Heart right ventricle (tissue), 16 donors: ENCODE data around the gene STYX. TPM values are rescaled to one million over a fixed set of nuclear protein-coding genes. Genes with fewer than 3 reads are reported as not detected.

Source experiments
- ATAC-seq, 8 donors: fragments of 200-7000 bp; cut with Tn5 transposase; one replicate each; pipeline ENCODE4 v1.9.1; 2020; ENCODE audit warnings: mild to moderate bottlenecking in 8 of 8, moderate library complexity in 8 of 8, moderate number of reproducible peaks in 1 of 8
- DNase-seq, 2 donors: peaks; one replicate each; pipeline ENCODE4 v3.0.0-alpha.2; 2020
- H3K27ac ChIP-seq, 10 donors: fragments of 200-600 bp; sonication (generic) in 2 of 10; one replicate each; pipeline versions ENCODE4 v1.5.0 to v1.8.0; 2020 to 2022; ENCODE audit warnings: mild to moderate bottlenecking in 3 of 10
- H3K27me3 ChIP-seq, 7 donors: fragments of 200-600 bp; one replicate each; pipeline ENCODE4 v1.8.0; 2021 to 2022; ENCODE audit warnings: mild to moderate bottlenecking in 2 of 7
- H3K36me3 ChIP-seq, 9 donors: fragments of 200-600 bp; sonication (generic) in 1 of 9; one replicate each; pipeline versions ENCODE4 v1.5.0 to v1.8.0; 2020 to 2022; ENCODE audit warnings: mild to moderate bottlenecking in 2 of 9
- H3K4me1 ChIP-seq, 9 donors: fragments of 200-600 bp; sonication (generic) in 1 of 9; one replicate each; pipeline versions ENCODE4 v1.5.0 to v1.8.0; 2020 to 2022; ENCODE audit warnings: mild to moderate bottlenecking in 4 of 9
- H3K4me3 ChIP-seq, 10 donors: fragments of 200-600 bp; sonication (generic) in 2 of 10; one replicate each; pipeline versions ENCODE4 v1.5.0 to v1.8.0; 2020 to 2022; ENCODE audit warnings: mild to moderate bottlenecking in 7 of 10, moderate library complexity in 2 of 10
- H3K9me3 ChIP-seq, 11 donors: fragments of 200-600 bp in 10 of 11; sonication (generic) in 2 of 11; one replicate each; pipeline versions ENCODE4 v1.5.0 to v1.8.0; 2013 to 2022; ENCODE audit warnings: mild to moderate bottlenecking in 2 of 11, control low read depth in 1 of 11, moderate library complexity in 1 of 11
- CTCF ChIP-seq, 9 donors: fragments of 200-600 bp; sonication (generic) in 2 of 9; IDR thresholded peaks; one replicate each; pipeline versions ENCODE4 v1.5.0 to v1.8.0; 2021 to 2022; ENCODE audit warnings: antibody characterized with exemption in 9 of 9, mild to moderate bottlenecking in 5 of 9, moderate library complexity in 1 of 9
- WGBS, 2 donors: extraction: QIAGEN DNeasy Blood & Tissue Kit; methylation state at CpG; one replicate each; pipeline ENCODE4 v1.1.7; 2013; ENCODE audit warnings: inconsistent platforms in 1 of 2; 5-methylcytosine and 5-hydroxymethylcytosine counted together
- intact Hi-C, 10 donors: fragments of 100-400 bp; cut with DNase I; formaldehyde crosslinking; loops; one replicate each; pipeline versions ENCODE4 v1.11.1 to v1.14.2; 2022
- polyA plus RNA-seq, 2 donors: library from polyadenylated mRNA; stranded (reverse); fragments of 200-250 nt; gene quantifications; one replicate each; pipeline ENCODE4 v1.2.3, GENCODE V29; 2013
- total RNA-seq, 10 donors: library from RNA; stranded (reverse); fragmentation: NEBNext Ultra II Directional in 3 of 10; extraction: Animal tissue kit (Norgen Biotek cat#: 25700) in 3 of 10; gene quantifications; one replicate each; pipeline versions ENCODE4 v1.2.1 to v1.2.4, GENCODE V29; 2021 to 2023
- donor health status: Arrhythmogenic right ventricular cardiomyopathy.
- donor health status: ischemic (EF 13 %, LVEDD 7.1; RV severe dilation, severe dysfunction).
- donor health status: healthy with polysubstance abuse.
- donor health status: DM: no; HTN: yes; CAD: no.
- donor health status: DM: no; HTN: no; CAD: no.
- donor health status: ischemic (EF 25% LVEDD 6.9; RV normal size, moderate dysfunction).
- donor health status: ischemic (EF 25% LVEDD 5.7; RV mildly dilated, moderate dysfunction).
- donor health status: healthy.
- donor health status: DM: yes; HTN: yes; CAD: no.
- donor health status: Ischemic cardiomyopathy.
- donor health status: ischemic (EF 35%, LVEDD 5.7; RV mildly dilated, moderate dysfunction).
- donor health status: nonischemic (EF 11% LVEDD 7.7; RV severe dilation, severe dysfunction).
- donor health status: DM: yes; HTN: yes; CAD: no.
- donor health status: PGD.
- donor health status: ischemic (EF 29% LVEDD 5.4; RV normal size, mild dysfunction).
- donor health status: nonischemic (EF 23%, LVEDD 6.1; RV moderate dilation, normal function).

Gene STYX
- total and polyA plus RNA-seq, 12 donors, result 3.4 to 15.8 (median 13.7) TPM

- Histone ChIP-seq H3K27me3 (no peaks in the 10 kb centered on the region), H3K36me3 (peaks cover 0 to 3% (median 0%) of the 10 kb centered on the region in 9 donors), H3K4me3 (no peak overlapping the region), H3K9me3 (no peaks in the 10 kb centered on the region), H3K27ac (no peak overlapping the region), H3K4me1 (peaks cover 0 to 76% (median 34%) of the 10 kb centered on the region in 9 donors)
- ATAC-seq (no peak), DNase-seq (no peak)
- WGBS, 2 donors, result 86 to 87% methylated on average over 7 of the region's 7 CpGs
- intact Hi-C loops, result loop anchor here in 2 of 10 donors (10.0 kb wide), 1 partner anchor 136 kb away; the partner anchor contains the start of genes GPR137C (in 2 of the 2) and TXNDC16 (in 2 of the 2)
- no peak for TF ChIP-seq CTCF (IDR thresholded peaks at IDR 0.05)
Measured at GRCh38 chr14:52690983-52691760, 38.8 kb upstream of the STYX start.

GRCh38 chr14:52692248-52692962, 37.6 kb upstream of the STYX start:
- H3K4me1 ChIP-seq, result peaks cover 0 to 79% (median 36%) of the 10 kb centered on the region in 9 donors
- no peak overlapping the region for H3K4me3 ChIP-seq
- no peak for DNase-seq
- intact Hi-C loops, result loop anchor here in 2 of 10 donors (10.0 kb wide), 1 partner anchor 138 kb away; the partner anchor contains the start of genes GPR137C (in 2 of the 2) and TXNDC16 (in 2 of the 2)
- no peak for TF ChIP-seq CTCF (IDR thresholded peaks at IDR 0.05)
- no peak overlapping the region for H3K27ac ChIP-seq
- WGBS, 2 donors, result 70 to 73% methylated on average over 5 of the region's 5 CpGs
- H3K36me3 ChIP-seq, result peaks cover 0 to 3% (median 0%) of the 10 kb centered on the region in 9 donors
- no peaks in the 10 kb centered on the region for H3K9me3 ChIP-seq
- H3K27me3 ChIP-seq, result no peaks in the 10 kb centered on the region
- no peak for ATAC-seq

- Histone ChIP-seq H3K9me3 (no peaks in the 10 kb centered on the region), H3K36me3 (peaks cover 0 to 3% (median 0%) of the 10 kb centered on the region in 9 donors), H3K4me1 (peaks cover 0 to 77% (median 36%) of the 10 kb centered on the region in 9 donors), H3K4me3 (no peak overlapping the region), H3K27ac (no peak overlapping the region), H3K27me3 (no peaks in the 10 kb centered on the region)
- 71 to 78% methylated on average over 3 of the region's 3 CpGs for WGBS, 2 donors
- ATAC-seq, result no peak
- no peak for TF ChIP-seq CTCF (IDR thresholded peaks at IDR 0.05)
- no peak for DNase-seq
- intact Hi-C loops, result loop anchor here in 2 of 10 donors (10.0 kb wide), 1 partner anchor 138 kb away; the partner anchor contains the start of genes GPR137C (in 2 of the 2) and TXNDC16 (in 2 of the 2)
Measured at GRCh38 chr14:52693036-52693435, 36.9 kb upstream of the STYX start.

- no peak for ATAC-seq
- DNase-seq, result no peak
- Histone ChIP-seq H3K27ac (peak overlapping the region in 1 of 10 donors; percentile 97), H3K27me3 (no peaks in the 10 kb centered on the region), H3K4me3 (peak overlapping the region in 1 of 10 donors; percentile 87), H3K9me3 (no peaks in the 10 kb centered on the region), H3K36me3 (peaks cover 0 to 3% (median 0%) of the 10 kb centered on the region in 9 donors), H3K4me1 (peaks cover 0 to 75% (median 36%) of the 10 kb centered on the region in 9 donors)
- no peak for TF ChIP-seq CTCF (IDR thresholded peaks at IDR 0.05)
- 95 to 97% methylated on average over 7 of the region's 7 CpGs for WGBS, 2 donors
- intact Hi-C loops, result loop anchor here in 2 of 10 donors (10.0 kb wide), 1 partner anchor 139 kb away; the partner anchor contains the start of genes GPR137C (in 2 of the 2) and TXNDC16 (in 2 of the 2)
Measured at GRCh38 chr14:52693532-52693931, 36.4 kb upstream of the STYX start.
